OCI-LY7 (cell line): ENCODE results near the gene FHIT.

Experiments used
- EZH2phosphoT487 ChIP-seq: fragments of 200-600 bp; sonication (generic); IDR thresholded peaks from 2 replicates; pipeline ENCODE4 v1.6.1; 2018; ENCODE audit warnings: low read depth, borderline replicate concordance, mild to moderate bottlenecking, mixed run types, antibody characterized with exemption, low read length, moderate library complexity, mixed read lengths
- TF ChIP-seq, protein P1 (sequence below): fragments of 200-600 bp; sonication (generic); conservative IDR thresholded peaks from 2 replicates; pipeline ENCODE4 v1.5.1; 2014; ENCODE audit warnings: mild to moderate bottlenecking, antibody characterized with exemption, low read length, moderate library complexity, mixed read lengths

- TF ChIP-seq, protein P1, sequence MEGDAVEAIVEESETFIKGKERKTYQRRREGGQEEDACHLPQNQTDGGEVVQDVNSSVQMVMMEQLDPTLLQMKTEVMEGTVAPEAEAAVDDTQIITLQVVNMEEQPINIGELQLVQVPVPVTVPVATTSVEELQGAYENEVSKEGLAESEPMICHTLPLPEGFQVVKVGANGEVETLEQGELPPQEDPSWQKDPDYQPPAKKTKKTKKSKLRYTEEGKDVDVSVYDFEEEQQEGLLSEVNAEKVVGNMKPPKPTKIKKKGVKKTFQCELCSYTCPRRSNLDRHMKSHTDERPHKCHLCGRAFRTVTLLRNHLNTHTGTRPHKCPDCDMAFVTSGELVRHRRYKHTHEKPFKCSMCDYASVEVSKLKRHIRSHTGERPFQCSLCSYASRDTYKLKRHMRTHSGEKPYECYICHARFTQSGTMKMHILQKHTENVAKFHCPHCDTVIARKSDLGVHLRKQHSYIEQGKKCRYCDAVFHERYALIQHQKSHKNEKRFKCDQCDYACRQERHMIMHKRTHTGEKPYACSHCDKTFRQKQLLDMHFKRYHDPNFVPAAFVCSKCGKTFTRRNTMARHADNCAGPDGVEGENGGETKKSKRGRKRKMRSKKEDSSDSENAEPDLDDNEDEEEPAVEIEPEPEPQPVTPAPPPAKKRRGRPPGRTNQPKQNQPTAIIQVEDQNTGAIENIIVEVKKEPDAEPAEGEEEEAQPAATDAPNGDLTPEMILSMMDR: no peak
- no peak for TF ChIP-seq EZH2phosphoT487
Measured at GRCh38 chr3:59862686-59863085, 1388.6 kb downstream of the FHIT start.
